SK-N-SH (cell line): Measurements from ENCODE around the gene SEC16B.
"Not testable (repeated sequence)": the region's sequence is repeated elsewhere in the genome, so short reads cannot be mapped to it uniquely, and the experiment has no call there.

Source experiments
- CTCF ChIP-seq: fragments of 200-600 bp; sonication (generic); IDR thresholded peaks from 2 replicates; pipeline ENCODE4 v1.6.1; 2017; ENCODE audit warnings: antibody characterized with exemption, mild to moderate bottlenecking, moderate library complexity
- EZH2phosphoT487 ChIP-seq: fragments of 200-600 bp; sonication (generic); IDR thresholded peaks from 2 replicates; pipeline ENCODE4 v1.6.1; 2017; ENCODE audit warnings: low read depth, mixed run types, mild to moderate bottlenecking, antibody characterized with exemption, moderate library complexity, borderline replicate concordance
- GABPA ChIP-seq: IDR thresholded peaks from 2 replicates; pipeline ENCODE4 v1.4.0; 2012; ENCODE audit warnings: low read depth, mild to moderate bottlenecking
- GATA2 ChIP-seq: sonication (generic); formaldehyde crosslinking; IDR thresholded peaks from 2 replicates; pipeline ENCODE4 v1.5.0; 2020; ENCODE audit warnings: mild to moderate bottlenecking, missing genetic modification reagents
- TF ChIP-seq, protein P1 (sequence below): IDR thresholded peaks from 2 replicates; pipeline ENCODE4 v1.4.0; 2012; ENCODE audit warnings: low read depth, borderline replicate concordance

- not testable (repeated sequence) for TF ChIP-seq GABPA; CTCF; EZH2phosphoT487; GATA2 (CRISPR knock-in tag)
- TF ChIP-seq, protein P1, sequence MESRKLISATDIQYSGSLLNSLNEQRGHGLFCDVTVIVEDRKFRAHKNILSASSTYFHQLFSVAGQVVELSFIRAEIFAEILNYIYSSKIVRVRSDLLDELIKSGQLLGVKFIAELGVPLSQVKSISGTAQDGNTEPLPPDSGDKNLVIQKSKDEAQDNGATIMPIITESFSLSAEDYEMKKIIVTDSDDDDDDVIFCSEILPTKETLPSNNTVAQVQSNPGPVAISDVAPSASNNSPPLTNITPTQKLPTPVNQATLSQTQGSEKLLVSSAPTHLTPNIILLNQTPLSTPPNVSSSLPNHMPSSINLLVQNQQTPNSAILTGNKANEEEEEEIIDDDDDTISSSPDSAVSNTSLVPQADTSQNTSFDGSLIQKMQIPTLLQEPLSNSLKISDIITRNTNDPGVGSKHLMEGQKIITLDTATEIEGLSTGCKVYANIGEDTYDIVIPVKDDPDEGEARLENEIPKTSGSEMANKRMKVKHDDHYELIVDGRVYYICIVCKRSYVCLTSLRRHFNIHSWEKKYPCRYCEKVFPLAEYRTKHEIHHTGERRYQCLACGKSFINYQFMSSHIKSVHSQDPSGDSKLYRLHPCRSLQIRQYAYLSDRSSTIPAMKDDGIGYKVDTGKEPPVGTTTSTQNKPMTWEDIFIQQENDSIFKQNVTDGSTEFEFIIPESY, result not testable (repeated sequence)
Observed at GRCh38 chr1:177986281-177986680, 16.4 kb upstream of the SEC16B start.
